KMS-11 (cell line): ENCODE results near the gene KRTAP19-8.

Experiments
- H2AFZ ChIP-seq: fragments of 200-600 bp; sonication (generic); 2 replicates; pipeline ENCODE4 v1.6.1; 2016; ENCODE audit warnings: antibody characterized with exemption, mixed run types, low read depth
- H3K27ac ChIP-seq: fragments of 200-600 bp; sonication (generic); 2 replicates; pipeline ENCODE4 v1.6.1; 2016; ENCODE audit warnings: mild to moderate bottlenecking, mixed run types
- H3K27me3 ChIP-seq: fragments of 200-600 bp; sonication (generic); 2 replicates; pipeline ENCODE4 v1.6.1; 2017; ENCODE audit warnings: mild to moderate bottlenecking, low read depth, mixed run types, moderate library complexity; ENCODE audit not compliant: insufficient read depth
- H3K36me3 ChIP-seq: fragments of 200-600 bp; sonication (generic); 2 replicates; pipeline ENCODE4 v1.6.1; 2017; ENCODE audit warnings: mild to moderate bottlenecking, mixed run types; ENCODE audit not compliant: insufficient read depth
- H3K4me1 ChIP-seq: fragments of 200-600 bp; sonication (generic); 2 replicates; pipeline ENCODE4 v1.6.1; 2016; ENCODE audit warnings: mild to moderate bottlenecking, low read depth, mixed run types; ENCODE audit not compliant: poor library complexity, severe bottlenecking
- H3K4me2 ChIP-seq: fragments of 200-600 bp; sonication (generic); 2 replicates; pipeline ENCODE4 v1.7.0; 2016; ENCODE audit warnings: mild to moderate bottlenecking, mixed run types
- H3K4me3 ChIP-seq: fragments of 200-600 bp; sonication (generic); IDR thresholded peaks from 2 replicates; pipeline ENCODE4 v1.6.1; 2017; ENCODE audit warnings: low read depth, low read length, mixed read lengths; ENCODE audit not compliant: insufficient read depth
- H3K79me2 ChIP-seq: fragments of 200-600 bp; sonication (generic); 2 replicates; pipeline ENCODE4 v1.6.1; 2016; ENCODE audit warnings: low read depth, mixed run types; ENCODE audit not compliant: insufficient read depth
- H3K9ac ChIP-seq: fragments of 200-600 bp; sonication (generic); 2 replicates; pipeline ENCODE4 v1.6.1; 2016; ENCODE audit warnings: mild to moderate bottlenecking, mixed run types
- H4K20me1 ChIP-seq: fragments of 200-600 bp; sonication (generic); 2 replicates; pipeline ENCODE4 v1.6.1; 2016; ENCODE audit warnings: mild to moderate bottlenecking, mixed run types; ENCODE audit not compliant: insufficient read depth
- CTCF ChIP-seq: fragments of 200-600 bp; sonication (generic); conservative IDR thresholded peaks from 2 replicates; pipeline ENCODE4 v1.6.1; 2017; ENCODE audit warnings: low read depth, mild to moderate bottlenecking, antibody characterized with exemption, low read length, moderate library complexity, mixed read lengths

Gene KRTAP19-8

GRCh38 chr21:31023680-31024079 lies 14.6 kb downstream of the KRTAP19-8 start:
- no peak overlapping the region for H3K9ac ChIP-seq
- H3K27ac ChIP-seq, result no peak overlapping the region
- no peak overlapping the region for H3K4me3 ChIP-seq
- no peaks in the 10 kb centered on the region for H3K27me3 ChIP-seq
- no peaks in the 10 kb centered on the region for H4K20me1 ChIP-seq
- no peak for TF ChIP-seq CTCF
- H3K79me2 ChIP-seq, result no peaks in the 10 kb centered on the region
- no peak overlapping the region for H3K4me2 ChIP-seq
- no peaks in the 10 kb centered on the region for H3K4me1 ChIP-seq
- no peaks in the 10 kb centered on the region for H3K36me3 ChIP-seq
- no peak overlapping the region for H2AFZ ChIP-seq

DNA sequence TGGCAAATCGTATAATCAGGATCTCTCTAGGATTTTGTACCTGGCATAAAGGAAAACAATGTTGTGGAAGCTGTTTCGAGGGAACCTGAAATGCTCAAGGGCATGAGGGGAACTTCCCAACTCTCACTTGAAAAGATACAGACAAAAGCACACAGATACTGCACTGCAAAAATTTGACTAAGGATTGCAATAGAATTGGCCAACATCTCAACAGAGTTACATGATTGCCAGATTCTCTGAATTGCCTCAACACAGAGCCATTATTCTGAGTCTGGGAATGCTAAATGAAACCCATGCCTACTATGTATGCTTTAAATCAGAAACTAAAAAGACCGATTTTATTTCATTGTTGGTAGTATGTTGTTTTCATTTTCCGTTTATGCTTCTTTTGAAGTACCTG lies 16.0 kb downstream of the KRTAP19-8 start:
- Histone ChIP-seq H2AFZ (no peak overlapping the region), H3K9ac (no peak overlapping the region), H3K4me3 (no peak overlapping the region), H3K79me2 (no peaks in the 10 kb centered on the region), H3K36me3 (no peaks in the 10 kb centered on the region), H3K4me2 (no peak overlapping the region), H4K20me1 (no peaks in the 10 kb centered on the region), H3K27me3 (no peaks in the 10 kb centered on the region), H3K27ac (no peak overlapping the region), H3K4me1 (no peaks in the 10 kb centered on the region)
- no peak for TF ChIP-seq CTCF

DNA sequence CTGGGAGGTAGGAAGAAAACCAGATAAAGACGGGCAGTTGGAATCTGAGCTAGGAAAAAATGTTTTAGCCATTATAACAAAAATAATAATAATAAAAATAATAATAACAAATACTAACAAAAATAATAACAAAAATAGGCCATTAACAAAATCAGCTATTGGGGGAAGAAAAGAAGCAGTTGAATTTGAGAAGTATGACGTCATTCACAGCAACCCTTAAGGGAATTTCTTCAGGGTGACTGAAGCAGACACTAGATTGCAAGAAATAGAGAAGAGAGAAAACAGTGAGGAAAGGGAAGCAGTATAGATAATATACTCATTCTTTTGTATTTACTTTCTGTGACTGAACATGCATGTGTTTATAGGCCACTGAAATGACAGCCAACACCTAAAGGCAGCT lies 20.0 kb downstream of the KRTAP19-8 start:
- Histone ChIP-seq H4K20me1 (no peaks in the 10 kb centered on the region), H3K27ac (no peak overlapping the region), H2AFZ (no peak overlapping the region)

GRCh38 chr21:31014891-31015290 lies 23.4 kb downstream of the KRTAP19-8 start:
- Histone ChIP-seq H3K27me3 (no peaks in the 10 kb centered on the region), H4K20me1 (no peaks in the 10 kb centered on the region), H3K36me3 (no peaks in the 10 kb centered on the region), H3K79me2 (no peaks in the 10 kb centered on the region), H3K27ac (no peak overlapping the region), H3K9ac (no peak overlapping the region), H3K4me2 (no peak overlapping the region), H2AFZ (no peak overlapping the region), H3K4me3 (no peak overlapping the region), H3K4me1 (peaks cover 19% of the 10 kb centered on the region)
- no peak for TF ChIP-seq CTCF

More for the DNA sequence above, 20.0 kb downstream of the KRTAP19-8 start:
- no peak for TF ChIP-seq CTCF
- Histone ChIP-seq H3K36me3 (no peaks in the 10 kb centered on the region), H3K9ac (no peak overlapping the region), H3K4me2 (no peak overlapping the region), H3K4me1 (peaks cover 3% of the 10 kb centered on the region), H3K27me3 (no peaks in the 10 kb centered on the region), H3K79me2 (no peaks in the 10 kb centered on the region), H3K4me3 (no peak overlapping the region)
